Gastroesophageal sphincter (tissue), 4 donors: ENCODE measurements around the gene CLSTN2. TPM values are rescaled to one million over a fixed set of nuclear protein-coding genes. Genes with fewer than 3 reads are reported as not detected.

ENCODE experiments used
- ATAC-seq: fragments of 150-250 bp; one replicate; pipeline ENCODE4 v1.9.1; 2016; ENCODE audit warnings: mild to moderate bottlenecking, moderate library complexity
- H3K27ac ChIP-seq, 4 donors: fragments of 200-600 bp; sonication (generic) in 3 of 4; 1 replicate in 3 of 4; 2 replicates in 1 of 4; pipeline ENCODE4 v1.5.1; 2016 to 2019
- H3K27me3 ChIP-seq: fragments of 200-600 bp; sonication (generic); one replicate; pipeline ENCODE4 v1.5.1; 2019
- H3K36me3 ChIP-seq, 2 donors: fragments of 200-600 bp; sonication (generic); one replicate each; pipeline ENCODE4 v1.5.1; 2019; ENCODE audit warnings: control low read depth in 1 of 2
- H3K4me1 ChIP-seq, 3 donors: fragments of 200-600 bp; sonication (generic); 1 replicate in 2 of 3; 2 replicates in 1 of 3; pipeline ENCODE4 v1.5.1; 2016 to 2019; ENCODE audit warnings: control low read depth in 2 of 3
- H3K4me3 ChIP-seq, 2 donors: fragments of 200-600 bp; sonication (generic); one replicate each; pipeline ENCODE4 v1.5.1; 2019; ENCODE audit warnings: mild to moderate bottlenecking in 1 of 2, moderate library complexity in 1 of 2
- H3K9me3 ChIP-seq, 3 donors: fragments of 200-600 bp; sonication (generic); one replicate each; pipeline ENCODE4 v1.5.1; 2017 to 2019; ENCODE audit warnings: control low read depth in 2 of 3
- EP300 ChIP-seq: sonication (generic); formaldehyde crosslinking; IDR thresholded peaks from one replicate; pipeline ENCODE4 v1.6.1; 2017; ENCODE audit warnings: antibody characterized with exemption, mild to moderate bottlenecking
- POLR2A ChIP-seq, 2 donors: fragments of 450-650 bp; IDR thresholded peaks; one replicate each; pipeline ENCODE4 v1.6.1; 2017; ENCODE audit warnings: antibody characterized with exemption in 2 of 2, mild to moderate bottlenecking in 2 of 2, moderate library complexity in 1 of 2
- POLR2AphosphoS5 ChIP-seq: sonication (generic); formaldehyde crosslinking; IDR thresholded peaks from one replicate; pipeline ENCODE4 v1.6.1; 2017; ENCODE audit warnings: antibody characterized with exemption
- WGBS, 2 donors: methylation state at CpG; one replicate each; pipeline ENCODE4 v1.1.5; 2018; ENCODE audit warnings: low coverage in 1 of 2; 5-methylcytosine and 5-hydroxymethylcytosine counted together
- total RNA-seq, 4 donors: library from RNA; depleted of rRNA; stranded (reverse); fragments of >200 nt; gene quantifications; one replicate each; pipeline ENCODE4 v1.1.0, GENCODE V29; 2016
- TF ChIP-seq, protein P1 (sequence below), 4 experiments: fragments of 200-600 bp in 2 of 4; fragments of 450-650 bp in 2 of 4; sonication (generic) in 1 of 4; IDR thresholded peaks; one replicate each; pipeline ENCODE4 v1.5.1; 2017 to 2019; ENCODE audit warnings: antibody characterized with exemption in 4 of 4, mild to moderate bottlenecking in 2 of 4, moderate library complexity in 2 of 4

CLSTN2 gene
- total RNA-seq, 4 donors from 2014 or later, result 6.6 to 9.7 (median 7.7) TPM

GRCh38 chr3:140093742-140094141, 158.8 kb downstream of the CLSTN2 start:
- peaks cover 0 to 21% (median 5%) of the 10 kb centered on the region in 3 donors for H3K4me1 ChIP-seq
- H3K36me3 ChIP-seq, result no peaks in the 10 kb centered on the region
- TF ChIP-seq EP300, result no peak
- TF ChIP-seq POLR2A (IDR thresholded peaks at IDR 0.05), result no peak
- TF ChIP-seq POLR2AphosphoS5, result peak; percentile 25
- TF ChIP-seq, protein P1, sequence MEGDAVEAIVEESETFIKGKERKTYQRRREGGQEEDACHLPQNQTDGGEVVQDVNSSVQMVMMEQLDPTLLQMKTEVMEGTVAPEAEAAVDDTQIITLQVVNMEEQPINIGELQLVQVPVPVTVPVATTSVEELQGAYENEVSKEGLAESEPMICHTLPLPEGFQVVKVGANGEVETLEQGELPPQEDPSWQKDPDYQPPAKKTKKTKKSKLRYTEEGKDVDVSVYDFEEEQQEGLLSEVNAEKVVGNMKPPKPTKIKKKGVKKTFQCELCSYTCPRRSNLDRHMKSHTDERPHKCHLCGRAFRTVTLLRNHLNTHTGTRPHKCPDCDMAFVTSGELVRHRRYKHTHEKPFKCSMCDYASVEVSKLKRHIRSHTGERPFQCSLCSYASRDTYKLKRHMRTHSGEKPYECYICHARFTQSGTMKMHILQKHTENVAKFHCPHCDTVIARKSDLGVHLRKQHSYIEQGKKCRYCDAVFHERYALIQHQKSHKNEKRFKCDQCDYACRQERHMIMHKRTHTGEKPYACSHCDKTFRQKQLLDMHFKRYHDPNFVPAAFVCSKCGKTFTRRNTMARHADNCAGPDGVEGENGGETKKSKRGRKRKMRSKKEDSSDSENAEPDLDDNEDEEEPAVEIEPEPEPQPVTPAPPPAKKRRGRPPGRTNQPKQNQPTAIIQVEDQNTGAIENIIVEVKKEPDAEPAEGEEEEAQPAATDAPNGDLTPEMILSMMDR (IDR thresholded peaks at IDR 0.05), result no peak
- peak; percentile 57 for ATAC-seq
- no peak overlapping the region for H3K4me3 ChIP-seq
- peak overlapping the region in 2 of 4 donors; percentile 42 to 57 for H3K27ac ChIP-seq
- H3K9me3 ChIP-seq, result peaks cover 0 to 8% (median 0%) of the 10 kb centered on the region in 3 donors
- 7 to 18% methylated on average over 5 of the region's 5 CpGs for WGBS, 2 donors
- no peaks in the 10 kb centered on the region for H3K27me3 ChIP-seq

DNA sequence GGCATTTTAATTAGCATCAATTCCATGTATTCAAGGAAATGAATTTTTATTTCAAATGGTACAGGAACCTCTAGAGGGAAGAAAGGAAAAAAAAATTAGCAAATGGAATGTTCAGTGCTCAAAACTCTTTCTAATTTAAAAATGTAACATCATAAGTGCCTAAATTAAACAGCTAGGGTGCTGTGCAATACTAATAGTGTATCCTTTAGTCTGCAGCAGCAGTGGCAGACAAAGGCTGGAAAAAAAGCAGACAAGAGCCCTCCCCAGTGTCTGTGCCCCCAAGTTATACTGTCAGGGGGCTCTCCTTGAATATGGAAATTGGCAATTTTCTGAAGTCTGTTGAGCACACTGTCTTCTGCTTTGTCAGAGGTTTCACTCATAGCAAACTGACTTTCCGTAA, 159.5 kb downstream of the CLSTN2 start:
- H3K4me3 ChIP-seq, result no peak overlapping the region
- H3K9me3 ChIP-seq, result peaks cover 0 to 2% (median 0%) of the 10 kb centered on the region in 3 donors
- H3K36me3 ChIP-seq, result no peaks in the 10 kb centered on the region
- ATAC-seq, result no peak
- whole genome bisulfite sequencing, 2 donors, result 60 to 70% methylated on average over 1 of the region's 1 CpG
- H3K4me1 ChIP-seq, result peaks cover 0 to 21% (median 5%) of the 10 kb centered on the region in 3 donors
- TF ChIP-seq, protein P1 (IDR thresholded peaks at IDR 0.05), result no peak
- TF ChIP-seq POLR2AphosphoS5, result no peak
- no peak for TF ChIP-seq EP300
- TF ChIP-seq POLR2A (IDR thresholded peaks at IDR 0.05), result no peak
- H3K27ac ChIP-seq, result no peak overlapping the region
- H3K27me3 ChIP-seq, result no peaks in the 10 kb centered on the region

GRCh38 chr3:140096037-140096436, 161.1 kb downstream of the CLSTN2 start:
- TF ChIP-seq POLR2A (IDR thresholded peaks at IDR 0.05) (no peak), EP300 (no peak), POLR2AphosphoS5 (no peak)
- TF ChIP-seq, protein P1 (IDR thresholded peaks at IDR 0.05), result no peak
- Histone ChIP-seq H3K4me1 (peaks cover 0 to 20% (median 5%) of the 10 kb centered on the region in 3 donors), H3K36me3 (no peaks in the 10 kb centered on the region), H3K4me3 (no peak overlapping the region), H3K27ac (no peak overlapping the region), H3K27me3 (no peaks in the 10 kb centered on the region), H3K9me3 (no peaks in the 10 kb centered on the region)
- WGBS, 2 donors, result 85 to 92% methylated on average over 3 of the region's 3 CpGs
- no peak for ATAC-seq

- no peaks in the 10 kb centered on the region for H3K27me3 ChIP-seq
- H3K4me3 ChIP-seq, result no peak overlapping the region
- H3K36me3 ChIP-seq, result no peaks in the 10 kb centered on the region
- WGBS, 2 donors, result 81% methylated on average over 3 of the region's 3 CpGs
- H3K27ac ChIP-seq, result no peak overlapping the region
- no peaks in the 10 kb centered on the region for H3K9me3 ChIP-seq
- ATAC-seq, result no peak
- H3K4me1 ChIP-seq, result peaks cover 0 to 15% (median 5%) of the 10 kb centered on the region in 3 donors
- no peak for TF ChIP-seq EP300
These were observed 163.1 kb downstream of the CLSTN2 start for GRCh38 chr3:140097874-140098635.

GRCh38 chr3:140100479-140100878, 165.5 kb downstream of the CLSTN2 start:
- H3K27me3 ChIP-seq, result no peaks in the 10 kb centered on the region
- no peak overlapping the region for H3K27ac ChIP-seq
- no peaks in the 10 kb centered on the region for H3K9me3 ChIP-seq
- no peak overlapping the region for H3K4me3 ChIP-seq
- 96 to 98% methylated on average over 5 to 7 of the region's 7 CpGs for WGBS, 2 donors
- H3K36me3 ChIP-seq, result no peaks in the 10 kb centered on the region
- no peak for ATAC-seq
- TF ChIP-seq EP300 (no peak), POLR2A (IDR thresholded peaks at IDR 0.05) (no peak), POLR2AphosphoS5 (no peak)
- TF ChIP-seq, protein P1 (IDR thresholded peaks at IDR 0.05), result no peak
- H3K4me1 ChIP-seq, result no peaks in the 10 kb centered on the region
